Vagina (tissue), 2 donors: Measurements from ENCODE around the gene E2F6. TPM values are rescaled to one million over a fixed set of nuclear protein-coding genes. Genes with fewer than 3 reads are reported as not detected.

ENCODE experiments used
- DNase-seq, 2 donors: peaks; one replicate each; pipeline ENCODE4 v3.0.0-alpha.2; 2017; ENCODE audit errors: extremely low spot score in 2 of 2
- H3K27ac ChIP-seq: fragments of 200-600 bp; sonication (generic); one replicate; pipeline ENCODE4 v1.5.1; 2019
- H3K27me3 ChIP-seq: fragments of 200-600 bp; sonication (generic); one replicate; pipeline ENCODE4 v1.5.1; 2019
- H3K36me3 ChIP-seq, 2 donors: fragments of 200-600 bp; sonication (generic); one replicate each; pipeline ENCODE4 v1.5.1; 2017 to 2019
- H3K4me1 ChIP-seq: fragments of 200-600 bp; sonication (generic); one replicate; pipeline ENCODE4 v1.5.1; 2019
- H3K4me3 ChIP-seq, 2 donors: fragments of 200-600 bp; sonication (generic); 1 replicate in 1 of 2; 2 replicates in 1 of 2; pipeline ENCODE4 v1.5.1; 2016 to 2019
- H3K9me3 ChIP-seq: fragments of 200-600 bp; sonication (generic); one replicate; pipeline ENCODE4 v1.5.1; 2019
- CTCF ChIP-seq, 3 experiments: fragments of 450-650 bp in 2 of 3; fragments of 200-600 bp in 1 of 3; sonication (generic) in 1 of 3; IDR thresholded peaks; one replicate each; pipeline ENCODE4 v1.5.1; 2017 to 2019; ENCODE audit warnings: antibody characterized with exemption in 3 of 3, mild to moderate bottlenecking in 2 of 3, moderate library complexity in 2 of 3
- POLR2A ChIP-seq, 2 donors: fragments of 450-650 bp; IDR thresholded peaks; one replicate each; pipeline ENCODE4 v1.6.1; 2017; ENCODE audit warnings: antibody characterized with exemption in 2 of 2, mild to moderate bottlenecking in 2 of 2, moderate library complexity in 2 of 2
- POLR2AphosphoS5 ChIP-seq, 2 donors: sonication (generic); formaldehyde crosslinking; IDR thresholded peaks; one replicate each; pipeline ENCODE4 v1.9.0; 2017; ENCODE audit warnings: antibody characterized with exemption in 2 of 2, mild to moderate bottlenecking in 2 of 2, low read depth in 1 of 2; ENCODE audit not compliant: insufficient read depth in 1 of 2
- intact Hi-C: fragments of 100-400 bp; cut with DNase I; formaldehyde crosslinking; loops from one replicate; pipeline ENCODE4 v1.15.1; 2023
- total RNA-seq: library from RNA; depleted of rRNA; stranded (reverse); fragments of >200 nt; gene quantifications from one replicate; pipeline ENCODE4 v1.2.3, GENCODE V29; 2016

E2F6 gene
- total RNA-seq, 1 donor from 2014 or later = 9.1 TPM

GRCh38 chr2:11422491-11422865 is 43.5 kb downstream of the E2F6 start:
- Histone ChIP-seq H3K4me3 (no peak overlapping the region), H3K27me3 (no peaks in the 10 kb centered on the region), H3K27ac (no peak overlapping the region), H3K9me3 (peaks cover 5% of the 10 kb centered on the region), H3K4me1 (no peaks in the 10 kb centered on the region), H3K36me3 (no peaks in the 10 kb centered on the region)
- intact Hi-C loops = no loop called here
- TF ChIP-seq CTCF (IDR thresholded peaks at IDR 0.05) (no peak), POLR2A (IDR thresholded peaks at IDR 0.05) (no peak), POLR2AphosphoS5 (IDR thresholded peaks at IDR 0.05; ENCODE audit: insufficient read depth in 1 of 2, low read depth in 1 of 2) (no peak)
- DNase-seq = no peak

GRCh38 chr2:11421863-11422490 is 44.0 kb downstream of the E2F6 start:
- intact Hi-C loops = no loop called here
- Histone ChIP-seq H3K36me3 (no peaks in the 10 kb centered on the region), H3K9me3 (peaks cover 5% of the 10 kb centered on the region), H3K4me3 (no peak overlapping the region), H3K27me3 (no peaks in the 10 kb centered on the region), H3K27ac (no peak overlapping the region), H3K4me1 (no peaks in the 10 kb centered on the region)
- TF ChIP-seq POLR2A (IDR thresholded peaks at IDR 0.05) (no peak), POLR2AphosphoS5 (IDR thresholded peaks at IDR 0.05; ENCODE audit: insufficient read depth in 1 of 2, low read depth in 1 of 2) (no peak), CTCF (IDR thresholded peaks at IDR 0.05) (no peak)
- no peak for DNase-seq

- no peak for DNase-seq
- TF ChIP-seq CTCF (IDR thresholded peaks at IDR 0.05) (no peak), POLR2AphosphoS5 (IDR thresholded peaks at IDR 0.05; ENCODE audit: insufficient read depth in 1 of 2, low read depth in 1 of 2) (no peak), POLR2A (IDR thresholded peaks at IDR 0.05) (no peak)
- no peaks in the 10 kb centered on the region for H3K36me3 ChIP-seq
- H3K4me1 ChIP-seq = no peaks in the 10 kb centered on the region
- H3K27me3 ChIP-seq = no peaks in the 10 kb centered on the region
- H3K4me3 ChIP-seq = no peak overlapping the region
- intact Hi-C loops = no loop called here
- H3K27ac ChIP-seq = no peak overlapping the region
- H3K9me3 ChIP-seq = peaks cover 5% of the 10 kb centered on the region
Measured at GRCh38 chr2:11420671-11421070, 45.3 kb downstream of the E2F6 start.

- TF ChIP-seq CTCF (IDR thresholded peaks at IDR 0.05) (no peak), POLR2AphosphoS5 (IDR thresholded peaks at IDR 0.05; ENCODE audit: insufficient read depth in 1 of 2, low read depth in 1 of 2) (no peak), POLR2A (IDR thresholded peaks at IDR 0.05) (no peak)
- H3K27ac ChIP-seq = no peak overlapping the region
- DNase-seq = no peak
- no peak overlapping the region for H3K4me3 ChIP-seq
- intact Hi-C loops = no loop called here
- H3K9me3 ChIP-seq = peaks cover 5% of the 10 kb centered on the region
- H3K4me1 ChIP-seq = no peaks in the 10 kb centered on the region
- H3K36me3 ChIP-seq = no peaks in the 10 kb centered on the region
- H3K27me3 ChIP-seq = no peaks in the 10 kb centered on the region
Measured at GRCh38 chr2:11420190-11420589, 45.8 kb downstream of the E2F6 start.

- intact Hi-C loops = no loop called here
- Histone ChIP-seq H3K4me1 (no peaks in the 10 kb centered on the region), H3K36me3 (no peaks in the 10 kb centered on the region), H3K27me3 (no peaks in the 10 kb centered on the region), H3K4me3 (no peak overlapping the region), H3K27ac (peak overlapping the region; percentile 11), H3K9me3 (peaks cover 5% of the 10 kb centered on the region)
- DNase-seq = no peak
- TF ChIP-seq CTCF (IDR thresholded peaks at IDR 0.05) = no peak
- no peak for TF ChIP-seq POLR2A (IDR thresholded peaks at IDR 0.05)
Measured at GRCh38 chr2:11419781-11420180, 46.2 kb downstream of the E2F6 start.
